HG03575 (cell line): ENCODE results near the gene EMC10.

ENCODE experiments used
- ATAC-seq: cut with Tn5 transposase; IDR thresholded peaks from one replicate; pipeline ENCODE4 v1.9.1; 2021; ENCODE audit not compliant: unreplicated experiment, insufficient number of reproducible peaks, low FRiP score; ENCODE audit errors: extremely low read depth

Gene EMC10

GRCh38 chr19:50475101-50475568 lies 1.2 kb upstream of the EMC10 start:
- no peak for ATAC-seq

GRCh38 chr19:50475736-50476223 lies 527 bp upstream of the EMC10 start:
- ATAC-seq: no peak

- no peak for ATAC-seq
These were observed 566 bp downstream of the EMC10 start for GRCh38 chr19:50476907-50477238.

GRCh38 chr19:50477751-50478515 lies 1.6 kb downstream of the EMC10 start:
- no peak for ATAC-seq

GRCh38 chr19:50478901-50479715 lies 2.8 kb downstream of the EMC10 start:
- no peak for ATAC-seq

- no peak for ATAC-seq
These were observed 3.5 kb downstream of the EMC10 start for GRCh38 chr19:50479761-50480251.

- ATAC-seq: no peak
These were observed 4.2 kb downstream of the EMC10 start for GRCh38 chr19:50480281-50481111.

- no peak for ATAC-seq
These were observed 5.2 kb downstream of the EMC10 start for GRCh38 chr19:50481351-50482149.

GRCh38 chr19:50482271-50482855 lies 6.1 kb downstream of the EMC10 start:
- no peak for ATAC-seq

- no peak for ATAC-seq
These were observed 6.6 kb downstream of the EMC10 start for GRCh38 chr19:50482916-50483315.

- no peak for ATAC-seq
These were observed 9.1 kb downstream of the EMC10 start for GRCh38 chr19:50485284-50485955.

- no peak for ATAC-seq
These were observed 10.7 kb downstream of the EMC10 start for GRCh38 chr19:50486823-50487515.

GRCh38 chr19:50488389-50489194 lies 12.3 kb downstream of the EMC10 start:
- ATAC-seq: no peak

- ATAC-seq: no peak
These were observed 13.2 kb downstream of the EMC10 start for GRCh38 chr19:50489461-50490011.

GRCh38 chr19:50490411-50490811 lies 14.1 kb downstream of the EMC10 start:
- ATAC-seq: no peak

GRCh38 chr19:50490991-50491472 lies 14.7 kb downstream of the EMC10 start:
- no peak for ATAC-seq
